GM21423 (cell line): ENCODE measurements around the gene FOXE3.

Source experiments
- ATAC-seq: cut with Tn5 transposase; IDR thresholded peaks from one replicate; pipeline ENCODE4 v1.9.1; 2021; ENCODE audit warnings: mild to moderate bottlenecking, moderate library complexity; ENCODE audit not compliant: unreplicated experiment

FOXE3 gene

DNA sequence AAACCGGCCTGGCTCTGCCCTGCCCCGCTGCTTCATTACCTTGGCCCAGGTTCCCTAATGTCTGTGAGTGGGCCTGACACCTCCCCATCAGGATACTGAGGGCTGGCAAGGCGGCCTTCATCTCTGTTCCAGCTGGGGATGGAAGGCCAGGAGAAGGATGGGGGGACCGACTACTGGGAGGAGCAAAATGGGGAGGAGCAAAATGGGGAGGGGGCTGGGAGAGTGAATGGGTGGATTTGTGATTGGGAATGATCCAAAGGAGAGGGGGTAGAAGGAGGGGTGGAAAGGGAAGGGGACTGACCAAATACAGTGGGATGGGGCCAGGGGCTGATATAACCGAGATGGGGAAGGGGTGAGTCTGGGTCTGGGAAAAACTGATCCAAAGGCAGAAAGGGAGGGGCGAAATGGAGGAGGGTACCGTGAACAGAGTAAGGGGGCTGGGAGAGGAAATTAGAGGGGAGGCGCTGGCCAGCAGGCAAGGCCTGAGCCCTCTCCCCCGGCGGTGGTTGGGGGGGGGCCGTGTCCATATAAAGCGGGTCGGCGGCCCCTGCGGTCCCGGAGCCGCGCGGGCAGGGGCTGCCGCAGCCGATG is at the start of gene FOXE3:
TSS of gene FOXE3 (plus strand) at position 558 of the 591 bp plus-strand sequence. CDS start at position 589, 31 bp downstream.
- no peak for ATAC-seq

DNA sequence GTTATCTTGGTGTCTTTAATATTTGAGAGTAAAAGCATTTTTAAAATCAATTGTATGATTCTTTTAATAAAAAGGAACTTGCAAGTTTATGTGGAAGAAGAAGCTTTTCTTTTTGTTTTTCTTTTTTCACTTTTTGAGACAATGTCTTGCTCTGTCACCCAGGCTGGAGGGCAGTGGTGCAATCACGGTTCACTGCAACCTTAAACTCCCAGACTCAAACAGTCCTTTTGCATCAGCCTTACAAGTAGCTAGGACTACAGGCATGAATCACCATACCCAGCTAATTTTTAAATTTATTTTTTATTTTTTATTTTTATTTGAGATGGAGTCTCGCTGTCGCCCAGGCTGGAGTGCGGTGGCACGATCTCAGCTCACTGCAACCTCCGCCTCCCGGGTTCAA is 48.4 kb upstream of the FOXE3 start:
- no peak for ATAC-seq

DNA sequence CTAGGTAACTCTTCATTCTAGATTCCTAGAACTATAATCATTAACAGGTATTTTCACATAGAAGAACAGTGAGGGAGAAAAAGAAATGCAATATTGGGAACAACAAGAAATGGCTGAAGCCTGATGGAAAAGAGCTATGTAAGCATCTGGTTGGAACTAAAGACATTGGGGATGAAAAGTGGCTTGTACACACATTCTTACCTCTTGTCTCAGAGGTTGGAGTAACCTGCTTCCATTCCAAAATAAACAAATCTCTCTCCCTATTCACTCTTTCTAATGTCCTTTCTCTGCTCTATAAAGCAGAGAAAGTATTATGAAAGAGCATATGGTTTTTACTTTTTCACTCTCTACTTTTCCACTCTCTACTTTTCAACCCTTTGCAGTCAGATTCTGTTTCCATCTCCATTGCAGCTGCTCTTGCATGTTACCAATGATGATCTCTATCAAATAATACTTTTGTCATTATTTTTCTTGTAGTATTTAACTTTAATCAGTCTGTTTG is 45.0 kb upstream of the FOXE3 start:
- no peak for ATAC-seq

DNA sequence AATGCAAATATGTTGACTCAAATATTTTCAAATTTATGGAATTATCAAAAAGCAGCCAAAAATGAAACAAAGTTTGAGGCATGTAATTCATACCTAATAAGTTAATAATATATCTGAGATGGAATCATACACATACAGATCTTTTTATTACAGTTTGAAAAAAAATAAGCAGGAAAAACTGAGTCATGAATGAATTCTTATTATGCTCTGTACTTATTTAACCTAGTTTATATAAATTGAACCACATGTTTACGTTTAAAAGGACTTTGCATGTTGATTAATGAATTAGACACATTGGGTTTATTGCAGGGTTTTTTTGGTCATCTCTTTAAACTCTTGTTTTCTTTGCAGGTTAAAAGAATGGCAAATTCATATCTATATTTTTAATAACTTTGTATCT is 41.6 kb upstream of the FOXE3 start:
- no peak for ATAC-seq

DNA sequence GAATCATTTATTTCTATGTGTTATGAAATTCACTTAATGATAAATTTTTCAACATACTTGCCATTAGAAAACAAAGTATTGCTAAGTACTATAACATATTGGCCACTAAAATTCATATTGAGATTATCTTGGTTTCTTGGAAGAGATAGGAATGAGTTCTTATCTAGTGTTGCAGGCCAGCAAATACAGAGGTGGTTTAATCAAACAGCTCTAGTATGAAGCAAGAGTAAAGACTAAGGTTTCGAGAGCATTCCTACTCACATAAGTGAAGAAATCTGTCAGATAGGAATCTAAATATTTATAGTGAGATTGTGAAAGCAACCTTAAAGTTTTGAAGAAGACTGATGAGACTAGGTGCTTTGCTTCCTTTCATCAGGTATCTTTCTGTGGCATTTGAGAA is 37.9 kb upstream of the FOXE3 start:
- no peak for ATAC-seq

- no peak for ATAC-seq
Measured at GRCh38 chr1:47380699-47381098, 35.4 kb upstream of the FOXE3 start.

- ATAC-seq = no peak
Measured at GRCh38 chr1:47382399-47382983, 33.6 kb upstream of the FOXE3 start.

DNA sequence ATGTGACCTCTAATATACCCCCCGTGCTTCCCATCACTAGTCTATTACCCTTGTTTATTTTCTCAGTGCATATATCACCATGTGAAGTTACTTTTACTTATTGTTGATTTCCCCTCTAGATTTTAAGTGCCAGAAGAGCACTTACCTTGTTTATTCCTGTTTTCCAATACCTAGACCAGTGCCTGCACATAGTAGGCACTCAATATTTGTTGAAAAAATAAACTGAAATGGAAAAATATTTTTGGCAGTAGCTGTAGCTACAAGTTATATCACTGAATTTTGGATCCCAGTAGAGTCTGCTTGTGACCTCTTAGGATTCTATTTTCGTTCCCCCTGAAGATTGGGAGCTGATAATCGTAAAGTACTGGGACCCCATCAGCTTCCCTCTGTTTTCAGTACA is 32.0 kb upstream of the FOXE3 start:
- no peak for ATAC-seq

GRCh38 chr1:47385020-47385419 is 31.1 kb upstream of the FOXE3 start:
- no peak for ATAC-seq

DNA sequence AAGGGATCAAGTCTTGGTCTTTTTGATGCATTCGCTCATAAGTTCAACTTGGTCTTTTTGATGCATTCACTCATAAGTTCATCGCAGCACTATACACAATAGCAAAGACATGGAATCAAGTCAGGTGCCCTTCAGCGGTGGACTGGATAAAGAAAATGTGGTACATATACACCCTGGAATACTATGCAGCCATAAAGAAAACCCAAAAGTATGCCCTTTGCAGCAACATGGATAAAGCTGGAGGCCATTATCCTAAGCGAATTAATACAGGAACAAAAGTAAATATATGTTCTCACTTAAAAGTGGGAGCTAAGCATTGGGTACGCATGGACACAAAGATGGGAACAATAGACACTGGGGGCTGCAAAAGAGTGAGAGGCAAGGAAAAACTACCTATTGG is 29.8 kb upstream of the FOXE3 start:
- no peak for ATAC-seq

DNA sequence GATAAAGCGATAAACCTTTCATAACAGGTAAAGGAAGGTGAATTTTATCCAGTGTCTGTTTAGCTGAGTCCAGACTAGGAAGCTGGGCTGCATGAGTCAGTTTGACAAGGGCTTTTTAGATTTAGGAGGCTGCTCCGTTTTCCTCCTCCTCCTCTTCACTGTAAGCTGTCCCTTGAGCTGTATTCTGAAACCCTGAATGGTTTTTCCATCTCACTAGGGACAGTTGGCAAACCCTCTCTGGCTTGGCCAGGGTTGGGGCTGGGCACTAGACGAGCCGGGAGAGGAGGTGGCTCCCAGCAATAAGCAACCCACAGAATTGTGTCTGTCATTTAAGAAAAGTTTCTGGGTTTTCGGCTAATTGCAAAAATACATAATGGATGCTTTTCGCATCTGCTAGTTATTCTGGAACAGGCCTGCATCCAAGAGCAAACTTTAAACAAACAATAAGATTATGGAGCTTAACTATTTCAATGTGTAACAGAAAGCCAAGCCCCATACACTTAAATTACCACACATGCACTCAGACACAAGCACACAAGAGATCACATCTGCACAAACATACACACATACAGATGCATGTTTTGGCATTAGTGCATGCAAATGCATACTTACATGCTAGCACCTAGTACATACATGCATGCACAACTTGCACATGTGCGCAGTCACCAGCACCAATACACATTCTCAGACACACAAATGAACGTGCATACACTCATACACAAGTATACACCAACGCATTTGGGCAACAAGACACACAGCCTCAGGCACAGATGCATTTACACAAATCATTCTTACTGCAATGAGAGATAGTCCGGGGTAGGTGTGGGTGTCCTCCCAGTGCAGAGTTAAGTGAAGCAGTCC is 27.8 kb upstream of the FOXE3 start:
- ATAC-seq = no peak

- ATAC-seq = no peak
Measured at GRCh38 chr1:47388891-47389238, 27.2 kb upstream of the FOXE3 start.

GRCh38 chr1:47389731-47390130 is 26.4 kb upstream of the FOXE3 start:
- ATAC-seq = no peak

- ATAC-seq = no peak
Measured at GRCh38 chr1:47390843-47391242, 25.2 kb upstream of the FOXE3 start.

DNA sequence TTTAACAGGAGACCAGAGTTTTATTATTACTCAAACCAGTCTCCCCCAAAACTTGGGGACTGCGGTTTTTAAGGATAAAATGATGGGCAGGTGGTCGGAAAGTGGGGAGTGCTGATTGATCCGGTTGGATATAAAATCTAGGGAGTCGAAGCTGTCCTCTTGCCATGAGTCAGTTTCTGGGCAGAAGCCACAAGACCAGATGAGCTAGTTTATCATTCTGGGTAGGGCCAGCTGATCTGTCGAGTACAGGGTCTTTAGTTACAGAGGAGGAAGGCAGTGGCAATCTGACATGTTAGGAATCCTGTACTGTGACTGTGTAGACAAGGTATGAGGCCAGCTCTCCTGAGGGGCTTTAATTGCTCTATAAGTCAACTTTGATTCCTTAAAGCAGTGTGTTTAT is 22.9 kb upstream of the FOXE3 start:
- no peak for ATAC-seq

DNA sequence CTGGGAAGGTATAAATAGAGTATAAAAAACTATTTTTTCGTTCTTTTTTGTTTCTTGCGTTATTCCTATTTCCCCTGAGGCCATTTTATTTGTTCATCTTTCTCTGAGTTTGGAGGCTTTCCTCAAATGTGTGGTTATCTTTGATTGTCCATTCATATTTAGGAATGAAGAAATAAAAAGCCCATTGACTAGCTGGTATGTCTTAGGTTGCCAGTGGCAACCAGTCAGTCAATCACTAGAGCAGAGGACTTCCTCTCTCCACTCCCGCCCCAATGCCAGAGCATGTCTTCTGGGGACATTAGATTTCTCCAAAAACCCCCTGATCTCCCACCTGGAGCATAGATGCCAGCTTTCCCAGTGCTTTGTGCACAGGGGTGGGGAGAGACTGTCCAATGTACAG is 20.7 kb upstream of the FOXE3 start:
- ATAC-seq = no peak

GRCh38 chr1:47396671-47397196 is 19.4 kb upstream of the FOXE3 start:
- no peak for ATAC-seq

DNA sequence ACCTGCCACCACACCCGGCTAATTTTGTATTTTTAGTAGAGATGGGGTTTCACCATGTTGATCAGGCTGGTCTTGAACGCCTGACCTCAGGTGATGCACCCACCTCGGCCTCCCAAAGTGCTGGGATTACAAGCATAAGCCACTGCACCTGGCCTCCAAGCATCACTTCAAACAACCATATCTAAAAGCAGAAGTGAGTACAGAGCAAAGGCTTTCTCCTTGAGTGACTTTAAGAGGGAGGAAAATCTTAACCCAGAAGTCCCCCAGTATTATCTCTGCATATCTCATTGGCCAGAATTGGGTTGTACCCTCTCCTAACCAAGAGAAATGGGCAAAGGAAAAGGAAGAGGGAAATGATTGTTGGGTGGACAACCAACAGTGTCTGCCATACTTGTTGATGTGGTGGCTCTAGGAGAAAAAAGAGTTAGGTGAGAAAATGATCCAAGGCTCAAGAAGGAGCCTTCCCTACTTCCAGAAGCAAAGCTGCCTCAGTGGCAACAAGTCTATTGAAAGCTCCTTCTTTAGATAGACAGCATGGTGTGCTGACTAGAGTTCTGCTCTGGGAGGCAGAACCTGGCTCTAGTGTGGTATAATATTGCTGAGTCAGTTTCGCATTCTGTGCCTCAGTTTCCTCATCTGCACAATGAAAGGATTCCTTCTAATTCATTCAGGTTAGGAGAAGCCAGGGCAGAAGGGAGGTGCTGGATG is 16.8 kb upstream of the FOXE3 start:
- ATAC-seq = no peak

- no peak for ATAC-seq
Measured at GRCh38 chr1:47399846-47400155, 16.3 kb upstream of the FOXE3 start.

GRCh38 chr1:47401761-47402160 is 14.3 kb upstream of the FOXE3 start:
- ATAC-seq = no peak

DNA sequence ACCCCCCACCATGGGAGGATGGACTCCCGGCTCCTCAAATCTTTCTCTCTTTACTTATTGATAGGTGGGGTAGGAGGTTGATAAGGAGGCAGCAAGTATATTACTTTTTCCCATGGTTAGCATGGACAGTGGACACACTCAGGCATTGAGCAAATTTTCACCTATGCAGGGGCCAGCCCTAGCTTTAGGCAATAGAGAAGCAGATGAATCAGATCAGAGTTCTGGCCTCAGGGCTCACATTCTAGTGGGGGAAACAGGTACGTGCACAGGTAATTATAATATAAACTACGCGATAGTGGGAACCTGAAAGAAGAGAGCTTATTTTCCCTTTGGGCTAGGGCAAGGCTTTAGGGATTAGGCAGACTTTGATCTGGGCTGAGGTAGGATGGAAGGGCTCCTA is 13.5 kb upstream of the FOXE3 start:
- ATAC-seq = no peak
